Activated CD8-positive, alpha-beta memory T cell treated with anti-CD3 and anti-CD28 coated beads, Interleukin-2, amount 50 U/mL, for 4 hours (primary cell): ENCODE results near the gene ZDHHC14.

ENCODE experiments used
- DNase-seq: peaks from one replicate; pipeline ENCODE4 v3.0.0-alpha.2; 2020

ZDHHC14 gene

GRCh38 chr6:157497579-157497978, 116.6 kb downstream of the ZDHHC14 start:
- DNase-seq = no peak

- DNase-seq = no peak
Measured at GRCh38 chr6:157498817-157499216, 117.8 kb downstream of the ZDHHC14 start.

- no peak for DNase-seq
Measured at GRCh38 chr6:157500022-157500421, 119.0 kb downstream of the ZDHHC14 start.

GRCh38 chr6:157503018-157503747, 122.2 kb downstream of the ZDHHC14 start:
- no peak for DNase-seq

GRCh38 chr6:157505912-157506491, 125.0 kb downstream of the ZDHHC14 start:
- no peak for DNase-seq

GRCh38 chr6:157510323-157511188, 129.6 kb downstream of the ZDHHC14 start:
- peak; percentile 25 for DNase-seq

- DNase-seq = no peak
Measured at GRCh38 chr6:157511682-157512381, 130.8 kb downstream of the ZDHHC14 start.

- no peak for DNase-seq
Measured at GRCh38 chr6:157512382-157512682, 131.3 kb downstream of the ZDHHC14 start.

- no peak for DNase-seq
Measured at GRCh38 chr6:157513004-157513603, 132.1 kb downstream of the ZDHHC14 start.

- no peak for DNase-seq
Measured at GRCh38 chr6:157513619-157514485, 132.9 kb downstream of the ZDHHC14 start.

GRCh38 chr6:157514659-157515496, 133.9 kb downstream of the ZDHHC14 start:
- no peak for DNase-seq

GRCh38 chr6:157516319-157517026, 135.5 kb downstream of the ZDHHC14 start:
- no peak for DNase-seq

GRCh38 chr6:157517601-157518359, 136.8 kb downstream of the ZDHHC14 start:
- no peak for DNase-seq

- DNase-seq = no peak
Measured at GRCh38 chr6:157518397-157519250, 137.6 kb downstream of the ZDHHC14 start.

- DNase-seq = no peak
Measured at GRCh38 chr6:157519255-157520116, 138.5 kb downstream of the ZDHHC14 start.

- no peak for DNase-seq
Measured at GRCh38 chr6:157520117-157520406, 139.1 kb downstream of the ZDHHC14 start.

- DNase-seq = no peak
Measured at GRCh38 chr6:157520596-157521361, 139.8 kb downstream of the ZDHHC14 start.
